Karpas-422 (cell line): ENCODE measurements around the gene HSP90AA1. TPM values are rescaled to one million over a fixed set of nuclear protein-coding genes. Genes with fewer than 3 reads are reported as not detected.

Experiments
- DNase-seq: peaks from one replicate; pipeline ENCODE4 v3.0.0-alpha.2; 2015
- H2AFZ ChIP-seq: fragments of 200-600 bp; sonication (generic); 2 replicates; pipeline ENCODE4 v1.6.1; 2014; ENCODE audit warnings: antibody characterized with exemption, low read length, mixed read lengths
- H3K27ac ChIP-seq: fragments of 200-600 bp; sonication (generic); 2 replicates; pipeline ENCODE4 v1.5.1; 2014; ENCODE audit warnings: mild to moderate bottlenecking, low read length, moderate library complexity
- H3K27me3 ChIP-seq: fragments of 200-600 bp; sonication (generic); 2 replicates; pipeline ENCODE4 v1.6.1; 2014; ENCODE audit warnings: low read length, mixed read lengths
- H3K36me3 ChIP-seq: fragments of 200-600 bp; sonication (generic); 2 replicates; pipeline ENCODE4 v1.6.1; 2014; ENCODE audit warnings: low read length, mixed read lengths; ENCODE audit not compliant: insufficient read depth
- H3K4me1 ChIP-seq: fragments of 200-600 bp; sonication (generic); 2 replicates; pipeline ENCODE4 v1.6.1; 2014; ENCODE audit warnings: mild to moderate bottlenecking, low read length, mixed read lengths
- H3K4me2 ChIP-seq: fragments of 200-600 bp; sonication (generic); 2 replicates; pipeline ENCODE4 v1.6.1; 2014; ENCODE audit warnings: low read length, low read depth, mild to moderate bottlenecking; ENCODE audit not compliant: poor library complexity, severe bottlenecking
- H3K4me3 ChIP-seq: fragments of 200-600 bp; sonication (generic); 2 replicates; pipeline ENCODE4 v1.5.1; 2014; ENCODE audit warnings: mild to moderate bottlenecking, antibody characterized with exemption, low read length, mixed read lengths
- H3K79me2 ChIP-seq: fragments of 200-600 bp; sonication (generic); 2 replicates; pipeline ENCODE4 v1.6.1; 2014; ENCODE audit warnings: mild to moderate bottlenecking, low read length, mixed read lengths
- H3K9ac ChIP-seq: fragments of 200-600 bp; sonication (generic); 2 replicates; pipeline ENCODE4 v1.6.0; 2014; ENCODE audit warnings: low read length
- H3K9me2 ChIP-seq: fragments of 200-600 bp; sonication (generic), shearing (Covaris generic); replicated peaks from 2 replicates; pipeline ENCODE4 v1.6.0; 2014; ENCODE audit warnings: mild to moderate bottlenecking, low read length, moderate library complexity; ENCODE audit not compliant: insufficient read depth
- H3K9me3 ChIP-seq: fragments of 300-700, 200-600 bp; sonication (generic); 2 replicates; pipeline ENCODE4 v1.6.1; 2014; ENCODE audit warnings: low read length, mixed read lengths
- H4K20me1 ChIP-seq: fragments of 200-600 bp; sonication (generic); 2 replicates; pipeline ENCODE4 v1.6.1; 2014; ENCODE audit warnings: mild to moderate bottlenecking, antibody characterized with exemption, low read length, low read depth; ENCODE audit not compliant: insufficient read depth
- total RNA-seq: library from RNA; depleted of rRNA; stranded (reverse); fragments of >200 nt; shearing (Covaris generic); gene quantifications from 2 replicates; pipeline ENCODE4 v1.2.3, GENCODE V29; 2014; ENCODE audit warnings: low replicate concordance

Gene HSP90AA1
- total RNA-seq, 1 experiment from 2014 or later, result 505 TPM

- Histone ChIP-seq H3K9me2 (no peaks in the 10 kb centered on the region), H3K79me2 (no peaks in the 10 kb centered on the region), H3K4me2 (no peak overlapping the region), H3K27ac (no peak overlapping the region), H3K4me3 (no peak overlapping the region), H3K36me3 (peaks cover 59% of the 10 kb centered on the region), H4K20me1 (0 out of 2 replicates have a peak, but pooled peaks cover 3% of the 10 kb centered on the region), H3K4me1 (no peaks in the 10 kb centered on the region), H3K9me3 (no peaks in the 10 kb centered on the region), H3K27me3 (no peaks in the 10 kb centered on the region), H3K9ac (no peak overlapping the region), H2AFZ (no peak overlapping the region)
- DNase-seq, result no peak
Observed at GRCh38 chr14:102047808-102048540, 38.9 kb downstream of the HSP90AA1 start.

- H3K9me3 ChIP-seq, result no peaks in the 10 kb centered on the region
- H2AFZ ChIP-seq, result no peak overlapping the region
Observed at GRCh38 chr14:102046337-102047278, 40.2 kb downstream of the HSP90AA1 start.

GRCh38 chr14:102044566-102044965 is 42.3 kb downstream of the HSP90AA1 start:
- Histone ChIP-seq H3K9ac (no peak overlapping the region), H3K4me2 (no peak overlapping the region), H3K27me3 (no peaks in the 10 kb centered on the region), H4K20me1 (0 out of 2 replicates have a peak, but pooled peaks cover 3% of the 10 kb centered on the region), H3K79me2 (no peaks in the 10 kb centered on the region), H3K9me3 (no peaks in the 10 kb centered on the region), H2AFZ (no peak overlapping the region), H3K36me3 (peaks cover 66% of the 10 kb centered on the region), H3K4me1 (no peaks in the 10 kb centered on the region), H3K9me2 (no peaks in the 10 kb centered on the region), H3K27ac (no peak overlapping the region), H3K4me3 (no peak overlapping the region)
- DNase-seq, result no peak

More at GRCh38 chr14:102046337-102047278, 40.2 kb downstream of the HSP90AA1 start:
- Histone ChIP-seq H3K4me1 (no peaks in the 10 kb centered on the region), H3K4me2 (no peak overlapping the region), H3K27me3 (no peaks in the 10 kb centered on the region), H3K4me3 (no peak overlapping the region), H3K79me2 (no peaks in the 10 kb centered on the region), H3K9me2 (no peaks in the 10 kb centered on the region), H3K36me3 (peaks cover 59% of the 10 kb centered on the region), H3K9ac (no peak overlapping the region), H3K27ac (no peak overlapping the region), H4K20me1 (0 out of 2 replicates have a peak, but pooled peaks cover 3% of the 10 kb centered on the region)
- DNase-seq, result peak; percentile 69

DNA sequence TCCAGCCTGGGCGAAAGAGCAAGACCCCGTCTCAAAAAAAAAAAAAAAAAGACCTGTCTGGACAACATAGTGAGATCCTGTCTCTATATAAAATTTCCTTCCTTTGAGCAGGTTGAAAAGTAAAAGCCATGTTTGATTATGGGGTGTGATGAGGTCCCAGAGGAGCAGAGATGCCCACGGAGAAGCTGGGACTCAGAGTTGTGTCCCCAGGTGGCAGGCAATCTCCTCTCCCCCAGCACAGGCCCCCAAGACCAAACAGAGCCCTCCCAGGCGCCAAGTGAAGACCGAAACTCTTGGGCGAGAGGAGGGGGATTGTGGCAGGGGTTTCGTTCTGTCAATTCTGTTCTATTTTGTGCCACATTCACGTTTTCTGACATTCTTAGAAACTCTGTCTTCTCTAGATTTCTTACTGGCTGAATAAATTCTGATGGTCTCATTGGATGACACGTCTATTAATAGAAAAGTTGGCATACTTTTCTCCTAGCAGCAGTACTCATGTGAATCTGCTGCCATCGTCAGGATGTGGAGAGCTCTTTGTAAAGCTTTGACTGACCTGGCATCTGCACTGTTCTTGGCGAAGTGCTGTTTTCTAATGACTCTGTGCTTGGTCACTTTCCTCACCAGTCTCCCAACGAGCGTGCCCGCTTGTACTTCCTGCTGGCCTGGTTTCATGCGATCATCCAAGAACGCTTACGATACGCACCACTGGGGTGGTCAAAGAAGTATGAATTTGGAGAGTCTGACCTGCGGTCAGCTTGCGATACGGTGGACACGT is 43.4 kb downstream of the HSP90AA1 start:
- DNase-seq, result no peak
- no peak overlapping the region for H3K9ac ChIP-seq
- no peak overlapping the region for H3K27ac ChIP-seq
- H3K4me1 ChIP-seq, result no peaks in the 10 kb centered on the region
- H3K9me2 ChIP-seq, result no peaks in the 10 kb centered on the region
- peaks cover 72% of the 10 kb centered on the region for H3K36me3 ChIP-seq
- no peaks in the 10 kb centered on the region for H3K27me3 ChIP-seq
- H3K4me3 ChIP-seq, result no peak overlapping the region
- H4K20me1 ChIP-seq, result 0 out of 2 replicates have a peak, but pooled peaks cover 3% of the 10 kb centered on the region
- H3K9me3 ChIP-seq, result no peaks in the 10 kb centered on the region
- H3K79me2 ChIP-seq, result no peaks in the 10 kb centered on the region
- no peak overlapping the region for H3K4me2 ChIP-seq
- no peak overlapping the region for H2AFZ ChIP-seq

DNA sequence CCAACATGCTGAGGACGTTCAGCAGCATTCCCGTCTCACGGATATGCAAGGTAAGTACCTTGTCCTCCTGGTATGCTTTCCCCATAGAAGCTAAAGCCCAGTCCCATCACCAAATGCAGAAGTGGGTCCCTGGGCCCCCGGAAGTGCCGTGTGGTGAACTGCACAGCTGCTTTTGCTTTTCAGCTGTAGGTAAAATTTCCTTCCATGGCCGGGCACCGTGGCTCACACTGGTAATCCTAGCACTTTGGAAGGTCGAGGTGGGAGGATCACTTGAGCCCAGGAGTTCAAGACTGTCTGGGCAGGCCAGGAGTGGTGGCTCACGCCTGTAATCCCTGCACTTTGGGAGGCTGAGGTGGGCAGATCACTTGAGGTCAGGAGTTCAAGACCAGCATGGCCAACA is 44.1 kb downstream of the HSP90AA1 start:
- Histone ChIP-seq H4K20me1 (0 out of 2 replicates have a peak, but pooled peaks cover 3% of the 10 kb centered on the region), H3K9ac (no peak overlapping the region), H3K4me3 (no peak overlapping the region), H2AFZ (no peak overlapping the region), H3K4me1 (no peaks in the 10 kb centered on the region), H3K9me2 (no peaks in the 10 kb centered on the region), H3K4me2 (no peak overlapping the region), H3K9me3 (no peaks in the 10 kb centered on the region), H3K27ac (no peak overlapping the region), H3K36me3 (peaks cover 71% of the 10 kb centered on the region), H3K79me2 (no peaks in the 10 kb centered on the region), H3K27me3 (no peaks in the 10 kb centered on the region)
- DNase-seq, result no peak

GRCh38 chr14:102040153-102040552 is 46.7 kb downstream of the HSP90AA1 start:
- DNase-seq, result no peak
- Histone ChIP-seq H3K9me3 (no peaks in the 10 kb centered on the region), H4K20me1 (peaks cover 6% of the 10 kb centered on the region; the same call in 1 of the 2 replicates), H3K36me3 (peaks cover 83% of the 10 kb centered on the region), H3K27me3 (no peaks in the 10 kb centered on the region), H3K4me2 (no peak overlapping the region), H3K4me1 (no peaks in the 10 kb centered on the region), H3K9me2 (no peaks in the 10 kb centered on the region), H3K27ac (no peak overlapping the region), H3K4me3 (no peak overlapping the region), H3K79me2 (no peaks in the 10 kb centered on the region), H2AFZ (no peak overlapping the region), H3K9ac (no peak overlapping the region)

DNA sequence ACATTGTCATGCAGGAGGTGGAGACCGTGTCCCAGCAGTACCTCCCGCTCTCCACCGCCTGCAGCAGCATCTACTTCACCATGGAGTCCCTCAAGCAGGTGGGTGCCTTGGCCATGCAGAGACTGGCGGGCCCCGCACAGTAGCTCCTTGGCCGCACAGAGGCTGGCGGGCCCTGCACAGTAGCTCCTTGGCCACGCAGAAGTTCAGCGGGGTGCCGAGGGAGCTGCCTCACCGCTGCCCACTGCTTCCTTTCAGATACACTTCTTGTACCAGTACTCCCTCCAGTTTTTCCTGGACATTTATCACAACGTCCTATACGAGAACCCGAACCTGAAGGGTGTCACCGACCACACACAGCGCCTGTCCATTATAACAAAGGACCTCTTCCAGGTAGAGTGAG is 47.7 kb downstream of the HSP90AA1 start:
- no peak overlapping the region for H3K4me3 ChIP-seq
- H2AFZ ChIP-seq, result no peak overlapping the region
- H3K79me2 ChIP-seq, result no peaks in the 10 kb centered on the region
- no peaks in the 10 kb centered on the region for H3K9me3 ChIP-seq
- DNase-seq, result no peak
- no peaks in the 10 kb centered on the region for H3K27me3 ChIP-seq
- no peaks in the 10 kb centered on the region for H3K4me1 ChIP-seq
- H3K9me2 ChIP-seq, result no peaks in the 10 kb centered on the region
- H3K9ac ChIP-seq, result no peak overlapping the region
- H3K36me3 ChIP-seq, result peaks cover 80% of the 10 kb centered on the region
- H3K27ac ChIP-seq, result no peak overlapping the region
- H3K4me2 ChIP-seq, result no peak overlapping the region
- H4K20me1 ChIP-seq, result peaks cover 6% of the 10 kb centered on the region; the same call in 1 of the 2 replicates
